ENCODE data around the gene ELMOD2. TPM values are rescaled to one million over a fixed set of nuclear protein-coding genes. Genes with fewer than 3 reads are reported as not detected.

The ELMOD2 gene
- total RNA-seq, 1 donor: 37.6 TPM

DNA sequence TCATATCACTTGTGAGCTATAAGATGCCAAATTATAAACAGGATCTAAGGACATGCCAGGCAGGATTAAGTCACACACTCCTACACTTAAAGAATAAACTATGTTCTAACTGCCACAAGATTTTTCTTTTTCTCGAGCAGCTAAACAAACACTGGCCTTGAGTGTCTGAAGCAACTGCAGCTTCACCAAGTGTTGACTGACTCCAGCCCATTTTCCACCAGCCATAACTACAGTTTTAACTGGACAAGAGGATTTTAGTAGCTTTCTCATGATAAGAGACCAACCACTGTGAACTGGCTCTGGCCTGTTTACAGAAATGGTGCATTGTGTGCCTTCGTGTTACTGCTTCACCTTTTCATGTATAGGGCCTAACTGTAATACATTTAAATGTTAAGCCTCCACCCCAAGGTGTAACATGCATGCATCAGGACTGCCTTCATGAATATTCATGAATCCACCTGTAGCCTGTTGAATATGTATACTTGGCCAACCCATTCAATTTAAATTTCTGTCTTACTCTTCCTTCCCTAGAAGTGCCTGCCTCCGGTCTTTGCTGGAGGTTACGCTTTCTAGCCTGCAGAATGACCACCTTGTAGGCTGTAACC, 34.0 kb downstream of the ELMOD2 start:
- TF ChIP-seq, protein P1, sequence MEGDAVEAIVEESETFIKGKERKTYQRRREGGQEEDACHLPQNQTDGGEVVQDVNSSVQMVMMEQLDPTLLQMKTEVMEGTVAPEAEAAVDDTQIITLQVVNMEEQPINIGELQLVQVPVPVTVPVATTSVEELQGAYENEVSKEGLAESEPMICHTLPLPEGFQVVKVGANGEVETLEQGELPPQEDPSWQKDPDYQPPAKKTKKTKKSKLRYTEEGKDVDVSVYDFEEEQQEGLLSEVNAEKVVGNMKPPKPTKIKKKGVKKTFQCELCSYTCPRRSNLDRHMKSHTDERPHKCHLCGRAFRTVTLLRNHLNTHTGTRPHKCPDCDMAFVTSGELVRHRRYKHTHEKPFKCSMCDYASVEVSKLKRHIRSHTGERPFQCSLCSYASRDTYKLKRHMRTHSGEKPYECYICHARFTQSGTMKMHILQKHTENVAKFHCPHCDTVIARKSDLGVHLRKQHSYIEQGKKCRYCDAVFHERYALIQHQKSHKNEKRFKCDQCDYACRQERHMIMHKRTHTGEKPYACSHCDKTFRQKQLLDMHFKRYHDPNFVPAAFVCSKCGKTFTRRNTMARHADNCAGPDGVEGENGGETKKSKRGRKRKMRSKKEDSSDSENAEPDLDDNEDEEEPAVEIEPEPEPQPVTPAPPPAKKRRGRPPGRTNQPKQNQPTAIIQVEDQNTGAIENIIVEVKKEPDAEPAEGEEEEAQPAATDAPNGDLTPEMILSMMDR (IDR thresholded peaks at IDR 0.05; ENCODE audit: insufficient read depth, low read depth, low read length): no peak
- H3K4me3 ChIP-seq (ENCODE audit: low read depth, low read length): no peak overlapping the region
- DNase-seq (ENCODE audit: low read depth): no peak

DNA sequence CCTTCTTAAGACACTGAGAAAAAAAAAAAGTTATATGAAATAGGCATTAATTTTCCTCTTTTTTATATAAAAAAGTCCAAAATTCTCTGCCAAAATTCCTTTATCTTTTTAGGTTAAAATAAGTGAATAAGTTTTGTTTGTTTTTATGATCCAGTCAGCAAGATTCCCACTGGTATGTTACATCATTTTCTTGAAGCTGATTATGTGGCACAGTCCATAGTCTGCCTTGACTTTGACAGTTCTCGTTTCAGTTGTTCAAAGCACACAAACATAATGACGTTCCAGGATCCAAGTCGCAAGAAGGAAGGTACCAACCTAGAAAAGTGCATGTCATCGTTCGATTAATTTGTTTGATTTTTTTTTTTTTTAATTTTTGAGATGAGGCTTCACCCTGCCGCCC, 35.7 kb downstream of the ELMOD2 start:
- TF ChIP-seq, protein P1 (IDR thresholded peaks at IDR 0.05; ENCODE audit: insufficient read depth, low read depth, low read length): no peak
- no peak for DNase-seq (ENCODE audit: low read depth)
- no peak overlapping the region for H3K4me3 ChIP-seq (ENCODE audit: low read depth, low read length)

DNA sequence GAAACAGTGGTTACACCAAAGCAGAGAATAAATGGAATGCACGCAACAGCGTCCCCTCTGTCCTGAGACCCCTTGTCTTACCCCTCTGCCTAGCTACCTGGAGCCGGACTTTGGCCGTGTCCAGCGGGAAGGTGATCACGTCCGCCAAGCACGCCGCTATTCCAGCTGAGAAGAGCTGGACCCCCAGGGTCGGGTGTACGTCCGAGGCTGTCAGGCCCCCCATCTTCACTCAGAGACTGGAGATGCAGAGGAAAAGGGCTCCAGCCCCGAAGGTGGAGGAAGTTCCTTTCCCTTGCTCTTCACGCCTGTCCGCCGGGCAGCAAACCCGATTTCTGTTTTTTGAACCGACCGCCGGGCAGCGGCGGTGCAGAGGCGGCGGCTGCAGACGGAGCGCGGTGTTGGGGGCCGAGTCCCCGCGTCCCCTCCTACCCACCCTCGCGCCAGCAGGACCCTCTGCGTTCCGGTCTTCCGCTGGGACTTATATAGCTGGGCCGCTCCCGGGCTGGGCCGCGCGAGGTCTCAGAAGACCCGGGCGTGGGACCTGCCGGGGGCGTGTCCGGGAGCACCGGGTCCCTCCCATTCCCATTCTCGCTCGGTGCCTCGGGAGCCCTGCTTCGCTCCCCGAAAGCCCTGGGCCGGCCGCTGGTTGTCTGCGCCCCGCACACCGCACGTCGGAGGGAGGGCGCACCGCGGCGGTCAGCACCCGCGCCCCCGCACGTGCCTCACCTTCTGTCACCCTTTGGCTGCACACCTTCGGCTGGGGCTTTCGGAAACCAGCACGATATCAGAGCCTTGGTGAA, 44.7 kb downstream of the ELMOD2 start, which contains the start of gene UCP1:
Gene UCP1, minus strand, starts transcription at position 455 of the 800 bp plus-strand sequence. Its CDS starts 232 bp downstream, at position 223.
- TF ChIP-seq, protein P1 (IDR thresholded peaks at IDR 0.05; ENCODE audit: insufficient read depth, low read depth, low read length): no peak
- no peak for DNase-seq (ENCODE audit: low read depth)
- H3K4me3 ChIP-seq (ENCODE audit: low read depth, low read length): peak within 1 kb of the TSS; percentile 42

DNA sequence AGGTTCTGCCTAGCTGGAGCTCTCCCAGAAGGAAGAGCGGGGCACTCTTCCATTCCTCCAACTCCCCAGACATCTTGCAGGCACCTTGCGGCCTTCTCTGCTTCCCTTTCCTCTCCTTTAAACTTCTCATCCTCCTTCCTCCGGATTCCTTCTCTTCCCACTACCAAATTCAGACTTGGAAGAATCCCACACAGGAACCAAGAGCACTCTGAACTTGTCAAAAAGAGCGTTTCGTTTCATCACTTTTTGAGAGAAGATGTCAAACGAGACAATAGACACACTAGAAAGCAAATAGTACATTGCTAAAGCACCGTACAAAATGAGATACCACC, 45.3 kb downstream of the ELMOD2 start:
- H3K4me3 ChIP-seq (ENCODE audit: low read depth, low read length): no peak overlapping the region
- DNase-seq (ENCODE audit: low read depth): no peak
- TF ChIP-seq, protein P1 (IDR thresholded peaks at IDR 0.05; ENCODE audit: insufficient read depth, low read depth, low read length): no peak

DNA sequence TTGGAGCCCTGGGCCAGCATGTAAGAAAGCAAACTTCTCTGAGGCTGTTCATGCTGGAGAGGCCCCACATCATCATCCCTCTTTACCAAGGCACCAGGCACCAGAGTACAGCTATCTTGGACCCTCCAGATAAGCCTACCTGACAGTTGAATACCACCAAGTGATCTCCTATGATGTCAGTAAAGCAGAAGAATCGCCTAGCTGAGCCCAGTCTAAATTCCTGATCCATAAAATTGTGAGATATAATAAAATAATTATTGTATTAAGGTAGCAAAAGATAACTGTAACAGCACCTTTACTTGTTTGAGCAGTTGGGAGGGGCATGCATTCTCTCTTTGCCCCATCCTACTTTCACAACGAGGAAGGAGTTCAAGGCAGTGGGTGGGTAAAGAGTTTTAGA, 47.7 kb downstream of the ELMOD2 start:
- no peak overlapping the region for H3K4me3 ChIP-seq (ENCODE audit: low read depth, low read length)
- TF ChIP-seq, protein P1 (IDR thresholded peaks at IDR 0.05; ENCODE audit: insufficient read depth, low read depth, low read length): no peak
- DNase-seq (ENCODE audit: low read depth): no peak

DNA sequence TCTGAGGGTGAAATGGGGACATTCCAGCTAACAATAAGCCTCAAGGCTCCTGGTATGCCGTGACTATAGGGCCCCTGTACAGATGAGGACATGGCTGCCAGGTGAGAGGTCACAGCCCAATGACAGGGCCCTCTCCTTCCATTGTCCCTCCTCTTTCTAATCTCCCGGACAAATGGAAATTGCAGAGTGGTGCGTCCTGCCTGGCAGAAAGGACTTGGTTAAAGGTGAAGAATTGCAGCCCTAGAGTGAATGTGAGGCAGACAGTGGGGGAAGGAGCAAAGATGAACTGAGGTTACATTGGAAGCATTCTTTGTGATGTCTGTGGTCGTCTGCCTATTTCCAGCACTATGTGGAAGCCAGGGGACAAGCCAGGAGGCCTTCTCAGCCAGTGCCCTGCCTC, 51.5 kb downstream of the ELMOD2 start:
- no peak for DNase-seq (ENCODE audit: low read depth)
- TF ChIP-seq, protein P1 (IDR thresholded peaks at IDR 0.05; ENCODE audit: insufficient read depth, low read depth, low read length): no peak
- no peak overlapping the region for H3K4me3 ChIP-seq (ENCODE audit: low read depth, low read length)

All from fibroblast of villous mesenchyme (primary cell).